ENCODE measurements around the gene GPR39. TPM values are rescaled to one million over a fixed set of nuclear protein-coding genes. Genes with fewer than 3 reads are reported as not detected.

The GPR39 gene
- total and polyA plus RNA-seq, 12 donors = 0.10 to 0.28 (median 0.17) TPM; not detected in 7

DNA sequence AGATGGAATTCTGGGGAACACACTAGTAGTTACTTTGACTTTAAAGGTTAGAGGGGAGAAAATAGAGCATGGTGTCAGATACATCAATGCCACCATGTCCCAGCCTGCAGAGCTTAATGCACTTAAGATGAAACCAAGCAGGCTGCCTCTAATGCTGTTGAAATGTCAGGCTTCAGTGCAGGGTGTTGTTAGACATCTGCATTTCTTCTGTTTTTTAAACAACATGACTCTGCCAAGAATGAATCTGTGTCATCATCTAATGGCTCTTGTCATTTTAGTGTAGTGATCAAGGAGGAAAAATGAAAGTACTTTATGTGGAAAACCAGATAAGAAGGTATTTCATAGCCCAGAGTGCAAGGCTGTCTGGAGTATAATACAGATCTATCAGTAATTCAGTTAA, 223.5 kb downstream of the GPR39 start:
- DNase-seq = no peak
- TF ChIP-seq, protein P1, sequence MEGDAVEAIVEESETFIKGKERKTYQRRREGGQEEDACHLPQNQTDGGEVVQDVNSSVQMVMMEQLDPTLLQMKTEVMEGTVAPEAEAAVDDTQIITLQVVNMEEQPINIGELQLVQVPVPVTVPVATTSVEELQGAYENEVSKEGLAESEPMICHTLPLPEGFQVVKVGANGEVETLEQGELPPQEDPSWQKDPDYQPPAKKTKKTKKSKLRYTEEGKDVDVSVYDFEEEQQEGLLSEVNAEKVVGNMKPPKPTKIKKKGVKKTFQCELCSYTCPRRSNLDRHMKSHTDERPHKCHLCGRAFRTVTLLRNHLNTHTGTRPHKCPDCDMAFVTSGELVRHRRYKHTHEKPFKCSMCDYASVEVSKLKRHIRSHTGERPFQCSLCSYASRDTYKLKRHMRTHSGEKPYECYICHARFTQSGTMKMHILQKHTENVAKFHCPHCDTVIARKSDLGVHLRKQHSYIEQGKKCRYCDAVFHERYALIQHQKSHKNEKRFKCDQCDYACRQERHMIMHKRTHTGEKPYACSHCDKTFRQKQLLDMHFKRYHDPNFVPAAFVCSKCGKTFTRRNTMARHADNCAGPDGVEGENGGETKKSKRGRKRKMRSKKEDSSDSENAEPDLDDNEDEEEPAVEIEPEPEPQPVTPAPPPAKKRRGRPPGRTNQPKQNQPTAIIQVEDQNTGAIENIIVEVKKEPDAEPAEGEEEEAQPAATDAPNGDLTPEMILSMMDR (IDR thresholded peaks at IDR 0.05) = no peak
- no peak for TF ChIP-seq POLR2A (IDR thresholded peaks at IDR 0.05)
- Histone ChIP-seq H3K4me1 (replicated peaks in 1 of 2) (no peaks in the 10 kb centered on the region), H3K27ac (no peak overlapping the region), H3K27me3 (no peaks in the 10 kb centered on the region), H3K4me3 (no peak overlapping the region), H3K9me3 (replicated peaks in 1 of 3) (no peaks in the 10 kb centered on the region), H3K36me3 (replicated peaks in 1 of 2) (no peaks in the 10 kb centered on the region)
- intact Hi-C loops (cut with DNase I) = no loop called here

DNA sequence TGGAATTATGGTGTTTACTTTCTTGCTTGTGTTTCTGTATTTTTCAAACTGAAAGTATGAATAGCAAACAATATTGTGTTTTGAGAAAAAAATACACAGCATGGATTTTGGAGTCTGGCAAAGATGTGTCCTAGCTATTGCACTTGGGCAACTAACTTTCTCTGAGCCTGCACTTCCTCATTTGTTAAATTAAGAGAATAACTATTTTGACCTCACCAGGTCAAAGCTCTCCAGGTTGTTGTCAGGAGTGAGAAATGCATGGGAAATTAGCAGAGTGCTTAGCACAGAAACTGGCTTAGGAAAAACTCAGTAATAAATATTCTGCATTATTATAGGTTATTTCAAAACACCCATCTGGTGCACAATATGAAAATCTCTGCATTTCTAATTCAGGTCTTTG, 225.2 kb downstream of the GPR39 start:
- Histone ChIP-seq H3K4me3 (no peak overlapping the region), H3K27ac (no peak overlapping the region), H3K36me3 (replicated peaks in 1 of 2) (no peaks in the 10 kb centered on the region), H3K27me3 (no peaks in the 10 kb centered on the region), H3K9me3 (replicated peaks in 1 of 3) (no peaks in the 10 kb centered on the region), H3K4me1 (replicated peaks in 1 of 2) (no peaks in the 10 kb centered on the region)
- intact Hi-C loops (cut with DNase I) = no loop called here
- no peak for DNase-seq
- TF ChIP-seq POLR2A (IDR thresholded peaks at IDR 0.05) = no peak
- TF ChIP-seq, protein P1 (IDR thresholded peaks at IDR 0.05) = no peak

DNA sequence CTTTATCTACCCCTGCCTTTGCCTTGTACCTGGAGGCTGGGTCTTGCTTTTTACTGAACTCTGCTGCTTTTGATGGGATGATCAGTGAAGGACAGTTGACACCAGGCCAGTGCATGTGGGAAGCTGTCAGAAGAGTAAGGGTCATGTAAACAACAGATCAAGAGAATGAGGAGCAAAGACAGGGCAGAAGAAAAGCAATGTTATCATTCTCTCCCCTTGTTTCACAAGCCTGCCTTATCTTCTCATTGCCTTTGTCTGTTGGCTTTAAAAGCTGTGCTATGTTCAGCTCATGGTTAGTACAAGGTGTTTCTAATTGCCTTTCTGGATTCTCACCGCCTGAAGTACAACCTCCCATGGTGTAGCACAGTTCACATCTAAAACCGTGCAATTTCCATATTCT, 225.8 kb downstream of the GPR39 start:
- intact Hi-C loops (cut with DNase I) = no loop called here
- H3K4me1 ChIP-seq (replicated peaks in 1 of 2) = no peaks in the 10 kb centered on the region
- DNase-seq = no peak
- no peaks in the 10 kb centered on the region for H3K9me3 ChIP-seq (replicated peaks in 1 of 3)
- no peak overlapping the region for H3K27ac ChIP-seq
- H3K36me3 ChIP-seq (replicated peaks in 1 of 2) = no peaks in the 10 kb centered on the region
- WGBS, 4 donors = 64 to 86% (median 71%) methylated on average over 2 of the region's 2 CpGs
- TF ChIP-seq POLR2A (IDR thresholded peaks at IDR 0.05) = no peak
- TF ChIP-seq, protein P1 (IDR thresholded peaks at IDR 0.05) = no peak
- H3K27me3 ChIP-seq = no peaks in the 10 kb centered on the region
- H3K4me3 ChIP-seq = no peak overlapping the region

DNA sequence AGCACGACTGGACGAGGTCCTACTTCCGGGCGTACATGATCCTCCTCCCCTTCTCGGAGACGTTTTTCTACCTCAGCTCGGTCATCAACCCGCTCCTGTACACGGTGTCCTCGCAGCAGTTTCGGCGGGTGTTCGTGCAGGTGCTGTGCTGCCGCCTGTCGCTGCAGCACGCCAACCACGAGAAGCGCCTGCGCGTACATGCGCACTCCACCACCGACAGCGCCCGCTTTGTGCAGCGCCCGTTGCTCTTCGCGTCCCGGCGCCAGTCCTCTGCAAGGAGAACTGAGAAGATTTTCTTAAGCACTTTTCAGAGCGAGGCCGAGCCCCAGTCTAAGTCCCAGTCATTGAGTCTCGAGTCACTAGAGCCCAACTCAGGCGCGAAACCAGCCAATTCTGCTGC, 228.6 kb downstream of the GPR39 start:
- 66 to 90% (median 76%) methylated on average over 35 of the region's 35 CpGs for WGBS, 4 donors
- Histone ChIP-seq H3K36me3 (replicated peaks in 1 of 2) (no peaks in the 10 kb centered on the region), H3K27me3 (no peaks in the 10 kb centered on the region), H3K4me1 (replicated peaks in 1 of 2) (no peaks in the 10 kb centered on the region), H3K4me3 (no peak overlapping the region), H3K27ac (no peak overlapping the region), H3K9me3 (replicated peaks in 1 of 3) (no peaks in the 10 kb centered on the region)
- no peak for DNase-seq
- TF ChIP-seq, protein P1 (IDR thresholded peaks at IDR 0.05) = no peak
- intact Hi-C loops (cut with DNase I) = no loop called here

Measured in adrenal gland (tissue), 12 donors.